Keratinocyte (primary cell): Measurements from ENCODE around the gene DNAJC13. TPM values are rescaled to one million over a fixed set of nuclear protein-coding genes. Genes with fewer than 3 reads are reported as not detected.
"Not testable (repeated sequence)": the region's sequence is repeated elsewhere in the genome, so short reads cannot be mapped to it uniquely, and the experiment has no call there.

ENCODE experiments used
- DNase-seq: peaks from one replicate; pipeline ENCODE4 v3.0.0-alpha.2; 2011; ENCODE audit warnings: low read depth, missing footprints, low spot score
- FAIRE-seq: peaks from 2 replicates; lab custom pipeline; 2011; peaks lifted over from hg19 to GRCh38; lab: Jason Lieb, UNC
- H2AFZ ChIP-seq: 2 replicates; pipeline ENCODE4 v1.6.0; 2012; ENCODE audit warnings: low read length, control low read depth, inconsistent platforms; ENCODE audit not compliant: control insufficient read depth
- H3K27ac ChIP-seq: 2 replicates; pipeline ENCODE4 v1.5.1; 2011; ENCODE audit warnings: low read length; ENCODE audit not compliant: control insufficient read depth, insufficient read depth
- H3K27me3 ChIP-seq: 3 replicates; pipeline ENCODE4 v1.6.0; 2011; ENCODE audit warnings: low read length; ENCODE audit not compliant: control insufficient read depth, insufficient read depth; ENCODE audit errors: extremely low read depth
- H3K36me3 ChIP-seq, 2 experiments: 2 replicates in 1 of 2; 3 replicates in 1 of 2; pipeline ENCODE4 v1.5.1; 2011; ENCODE audit warnings: low read length in 2 of 2, mild to moderate bottlenecking in 1 of 2; ENCODE audit not compliant: control insufficient read depth in 2 of 2, insufficient read depth in 2 of 2; ENCODE audit errors: extremely low read depth in 1 of 2
- H3K4me1 ChIP-seq: 3 replicates; pipeline ENCODE4 v1.5.1; 2011; ENCODE audit warnings: low read length; ENCODE audit not compliant: control insufficient read depth, insufficient read depth; ENCODE audit errors: extremely low read depth
- H3K4me2 ChIP-seq: 3 replicates; pipeline ENCODE4 v1.6.0; 2011; ENCODE audit warnings: low read depth, low read length; ENCODE audit not compliant: control insufficient read depth, insufficient read depth; ENCODE audit errors: extremely low read depth
- H3K4me3 ChIP-seq, 3 experiments: fragments of 200-600 bp in 1 of 3; sonication (generic) in 1 of 3; 2 replicates in 2 of 3; 3 replicates in 1 of 3; pipeline ENCODE4 v1.5.1; 2011 to 2016; ENCODE audit warnings: low read length in 3 of 3, mild to moderate bottlenecking in 3 of 3, control low read depth in 2 of 3, inconsistent platforms in 1 of 3, low read depth in 1 of 3, mixed read lengths in 1 of 3, mixed run types in 1 of 3, moderate library complexity in 1 of 3; ENCODE audit not compliant: control insufficient read depth in 2 of 3, insufficient read depth in 2 of 3; ENCODE audit errors: extremely low read depth in 1 of 3
- H3K79me2 ChIP-seq: 2 replicates; pipeline ENCODE4 v1.6.0; 2012; ENCODE audit warnings: low read length; ENCODE audit not compliant: control insufficient read depth, insufficient read depth
- H3K9ac ChIP-seq: 3 replicates; pipeline ENCODE4 v1.6.0; 2011; ENCODE audit warnings: low read length; ENCODE audit not compliant: control insufficient read depth, insufficient read depth; ENCODE audit errors: extremely low read depth
- H3K9me1 ChIP-seq: 3 replicates; pipeline ENCODE4 v1.6.0; 2011; ENCODE audit warnings: low read length; ENCODE audit not compliant: control insufficient read depth, insufficient read depth; ENCODE audit errors: extremely low read depth
- H3K9me3 ChIP-seq: 2 replicates; pipeline ENCODE4 v1.5.1; 2012; ENCODE audit warnings: low read depth, low read length; ENCODE audit not compliant: control insufficient read depth
- H4K20me1 ChIP-seq: 3 replicates; pipeline ENCODE4 v1.6.0; 2011; ENCODE audit warnings: low read length; ENCODE audit not compliant: control insufficient read depth, insufficient read depth; ENCODE audit errors: extremely low read depth
- EZH2 ChIP-seq: IDR thresholded peaks from one replicate; pipeline ENCODE4 v1.6.1; 2012; ENCODE audit warnings: inconsistent platforms, mild to moderate bottlenecking, low read length, moderate library complexity
- dilution Hi-C: fragments of 300-500 bp; cut with MboI; formaldehyde crosslinking; loops from one replicate; pipeline ENCODE4 v1.7.0; 2020; ENCODE audit warnings: low sequenced_read_pairs; ENCODE audit not compliant: extremely low pct_ligation_motif_present
- polyA plus RNA-seq, 5 experiments: library from polyadenylated mRNA; depleted of rRNA in 3 of 5; stranded (reverse) in 3 of 5; stranded (forward) in 1 of 5; unstranded in 1 of 5; fragments of >200 nt; gene quantifications; 1 replicate in 1 of 5; 2 replicates in 3 of 5; 3 replicates in 1 of 5; pipeline versions ENCODE4 v1.2.1 to v1.2.3, GENCODE V29; 2011 to 2012; ENCODE audit warnings: missing spikeins in 2 of 5, low read depth in 1 of 5, low replicate concordance in 1 of 5
- TF ChIP-seq, protein P1 (sequence below), 3 experiments: IDR thresholded peaks in 1 of 3; conservative IDR thresholded peaks in 1 of 3; optimal IDR thresholded peaks in 1 of 3; 2 replicates in 2 of 3; 3 replicates in 1 of 3; pipeline versions ENCODE3 to v1.5.1; 2011; ENCODE audit warnings: low read length in 3 of 3, mild to moderate bottlenecking in 3 of 3, moderate library complexity in 2 of 3, control low read depth in 1 of 3, inconsistent platforms in 1 of 3; ENCODE audit not compliant: insufficient read depth in 2 of 3; ENCODE audit errors: extremely low read depth in 1 of 3

DNAJC13 gene
- polyA plus RNA-seq, 1 donor (not counting 4 experiments of a cell fraction or from before 2014, with no cell fraction given) = 24.3 TPM

DNA sequence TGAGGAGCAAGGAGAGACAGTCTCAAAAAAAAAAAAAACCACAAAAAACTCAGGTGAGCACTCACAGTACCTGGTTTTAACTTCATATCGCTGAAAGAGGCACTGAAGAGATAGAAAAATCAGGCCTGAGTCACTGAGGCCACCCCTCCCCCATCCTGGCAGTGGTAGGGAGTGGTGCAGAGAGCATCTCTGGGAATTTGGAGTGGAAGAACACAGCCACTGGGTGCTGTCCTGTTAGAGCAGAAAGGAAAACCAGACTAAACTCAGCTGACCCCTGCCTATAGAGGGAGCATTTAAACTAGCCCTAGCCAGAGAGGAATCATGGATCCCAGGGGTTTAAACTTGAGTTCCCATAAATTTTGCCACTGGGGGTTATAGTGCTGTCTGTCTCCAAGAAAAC, 22.2 kb upstream of the DNAJC13 start:
- Histone ChIP-seq H3K9ac (no peak overlapping the region), H3K79me2 (no peaks in the 10 kb centered on the region), H2AFZ (no peak overlapping the region), H3K9me1 (no peaks in the 10 kb centered on the region), H3K27ac (no peak overlapping the region), H3K9me3 (no peaks in the 10 kb centered on the region), H3K27me3 (no peaks in the 10 kb centered on the region), H4K20me1 (no peaks in the 10 kb centered on the region), H3K36me3 (no peaks in the 10 kb centered on the region), H3K4me3 (no peak overlapping the region), H3K4me1 (no peaks in the 10 kb centered on the region), H3K4me2 (no peak overlapping the region)
- DNase-seq (no peak), FAIRE-seq (no peak)
- TF ChIP-seq EZH2 = no peak
- TF ChIP-seq, protein P1, sequence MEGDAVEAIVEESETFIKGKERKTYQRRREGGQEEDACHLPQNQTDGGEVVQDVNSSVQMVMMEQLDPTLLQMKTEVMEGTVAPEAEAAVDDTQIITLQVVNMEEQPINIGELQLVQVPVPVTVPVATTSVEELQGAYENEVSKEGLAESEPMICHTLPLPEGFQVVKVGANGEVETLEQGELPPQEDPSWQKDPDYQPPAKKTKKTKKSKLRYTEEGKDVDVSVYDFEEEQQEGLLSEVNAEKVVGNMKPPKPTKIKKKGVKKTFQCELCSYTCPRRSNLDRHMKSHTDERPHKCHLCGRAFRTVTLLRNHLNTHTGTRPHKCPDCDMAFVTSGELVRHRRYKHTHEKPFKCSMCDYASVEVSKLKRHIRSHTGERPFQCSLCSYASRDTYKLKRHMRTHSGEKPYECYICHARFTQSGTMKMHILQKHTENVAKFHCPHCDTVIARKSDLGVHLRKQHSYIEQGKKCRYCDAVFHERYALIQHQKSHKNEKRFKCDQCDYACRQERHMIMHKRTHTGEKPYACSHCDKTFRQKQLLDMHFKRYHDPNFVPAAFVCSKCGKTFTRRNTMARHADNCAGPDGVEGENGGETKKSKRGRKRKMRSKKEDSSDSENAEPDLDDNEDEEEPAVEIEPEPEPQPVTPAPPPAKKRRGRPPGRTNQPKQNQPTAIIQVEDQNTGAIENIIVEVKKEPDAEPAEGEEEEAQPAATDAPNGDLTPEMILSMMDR (optimal IDR thresholded peaks at IDR 0.05 in 1 of 3, IDR thresholded peaks at IDR 0.05 in 1 of 3, conservative IDR thresholded peaks at IDR 0.05 in 1 of 3; ENCODE audit: extremely low read depth in 1 of 3, insufficient read depth in 2 of 3, low read length in 3 of 3) = no peak
- dilution Hi-C loops = no loop called here

DNA sequence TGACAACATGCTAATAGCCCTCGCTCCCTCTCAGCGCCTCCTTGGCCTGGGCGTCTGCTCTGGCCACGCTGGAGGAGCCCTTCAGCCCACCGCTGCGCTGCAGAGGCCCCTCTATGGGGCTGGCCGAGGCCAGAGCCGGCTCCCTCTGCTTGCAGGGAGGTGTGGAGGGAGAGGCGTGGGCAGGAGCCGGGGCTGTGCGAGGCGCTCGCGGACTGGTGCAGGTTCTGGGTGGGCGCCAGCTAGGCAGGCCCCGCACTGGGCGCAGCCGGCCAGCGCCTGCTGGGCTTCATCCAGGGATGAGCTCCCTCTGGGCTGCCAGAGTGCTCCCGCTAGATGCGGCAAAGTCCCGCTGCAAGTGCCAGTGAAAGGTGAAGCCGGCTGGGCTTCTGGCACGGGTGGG, 21.0 kb upstream of the DNAJC13 start:
- Histone ChIP-seq H3K27me3 (no peaks in the 10 kb centered on the region), H3K4me2 (no peak overlapping the region), H3K27ac (no peak overlapping the region), H3K9me1 (no peaks in the 10 kb centered on the region), H3K9me3 (no peaks in the 10 kb centered on the region), H2AFZ (no peak overlapping the region), H3K79me2 (no peaks in the 10 kb centered on the region), H3K4me3 (no peak overlapping the region), H3K36me3 (no peaks in the 10 kb centered on the region), H4K20me1 (no peaks in the 10 kb centered on the region), H3K9ac (no peak overlapping the region), H3K4me1 (no peaks in the 10 kb centered on the region)
- TF ChIP-seq EZH2 = no peak
- TF ChIP-seq, protein P1 (optimal IDR thresholded peaks at IDR 0.05 in 1 of 3, IDR thresholded peaks at IDR 0.05 in 1 of 3, conservative IDR thresholded peaks at IDR 0.05 in 1 of 3; ENCODE audit: extremely low read depth in 1 of 3, insufficient read depth in 2 of 3, low read length in 3 of 3) = no peak
- FAIRE-seq = no peak
- DNase-seq = no peak
- dilution Hi-C loops = no loop called here

DNA sequence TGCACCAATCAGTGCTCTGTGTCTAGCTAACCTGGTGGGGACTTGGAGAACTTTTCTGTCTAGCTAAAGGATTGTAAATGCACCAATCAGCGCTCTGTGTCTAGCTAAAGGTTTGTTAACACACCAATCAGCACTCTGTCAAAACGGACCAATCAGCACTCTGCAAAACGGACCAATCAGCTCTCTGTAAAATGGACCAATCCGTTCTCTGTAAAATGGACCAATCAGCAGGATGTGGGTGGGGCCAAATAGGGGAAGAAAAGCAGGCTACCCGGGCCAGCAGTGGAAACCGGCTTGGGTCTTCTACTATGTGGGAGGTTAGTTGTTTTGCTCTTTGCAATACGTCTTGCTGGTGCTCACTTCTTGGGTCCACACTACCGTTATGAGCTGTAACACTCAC, 20.5 kb upstream of the DNAJC13 start:
- H3K27ac ChIP-seq, H3K79me2 ChIP-seq, H3K36me3 ChIP-seq, H4K20me1 ChIP-seq, DNase-seq, H3K27me3 ChIP-seq, H3K4me1 ChIP-seq, FAIRE-seq, H3K4me2 ChIP-seq, H3K4me3 ChIP-seq, H3K9me3 ChIP-seq, H2AFZ ChIP-seq, dilution Hi-C loops, H3K9ac ChIP-seq, H3K9me1 ChIP-seq: not testable (repeated sequence)
